DOHH2 (cell line): Measurements from ENCODE around the gene ZNF205.
"Not testable (repeated sequence)": the region's sequence is repeated elsewhere in the genome, so short reads cannot be mapped to it uniquely, and the experiment has no call there.

ENCODE experiments used
- EZH2phosphoT487 ChIP-seq: fragments of 200-600 bp; sonication (generic); IDR thresholded peaks from 2 replicates; pipeline ENCODE4 v1.6.1; 2017; ENCODE audit warnings: borderline replicate concordance, mild to moderate bottlenecking, antibody characterized with exemption, low read length, moderate library complexity, mixed read lengths
- TF ChIP-seq, protein P1 (sequence below): fragments of 200-600 bp; sonication (generic); IDR thresholded peaks from one replicate; pipeline ENCODE4 v1.5.1; 2014; ENCODE audit warnings: antibody characterized with exemption, mild to moderate bottlenecking, low read depth, low read length; ENCODE audit not compliant: poor library complexity, severe bottlenecking

DNA sequence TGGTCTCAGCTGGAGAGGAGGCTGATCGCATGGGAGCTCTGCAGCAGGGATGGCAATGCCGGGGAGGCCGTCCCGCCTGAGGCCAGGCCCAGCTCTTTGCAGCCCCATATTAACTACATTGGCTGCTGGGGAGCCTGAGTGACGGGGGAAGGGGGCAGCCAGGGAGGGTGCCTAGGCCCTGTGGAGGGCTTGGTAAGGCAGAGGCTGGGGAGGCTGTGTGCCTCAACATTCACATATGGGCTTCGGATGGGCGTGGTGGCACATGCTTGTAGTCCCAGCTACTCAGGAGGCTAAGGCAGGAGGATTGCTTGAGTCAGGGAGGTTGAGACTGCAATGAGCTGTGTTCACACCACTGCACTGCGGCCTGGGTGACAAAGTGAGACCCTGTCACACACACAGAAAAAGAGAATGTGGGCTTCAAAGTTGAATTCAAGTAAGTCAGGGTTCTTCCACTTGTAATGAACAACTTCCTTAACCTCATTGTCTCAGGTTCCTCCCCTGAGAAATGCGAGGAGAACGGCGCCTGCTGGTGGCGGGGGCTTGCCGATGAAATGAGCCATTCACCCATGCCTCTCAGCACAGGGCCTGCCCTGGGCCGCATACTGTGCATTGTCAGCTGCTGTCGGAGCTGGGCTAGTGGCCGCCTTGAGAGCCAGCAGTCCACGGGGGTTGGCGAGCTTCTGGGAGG lies 39.7 kb upstream of the ZNF205 start:
- TF ChIP-seq, protein P1, sequence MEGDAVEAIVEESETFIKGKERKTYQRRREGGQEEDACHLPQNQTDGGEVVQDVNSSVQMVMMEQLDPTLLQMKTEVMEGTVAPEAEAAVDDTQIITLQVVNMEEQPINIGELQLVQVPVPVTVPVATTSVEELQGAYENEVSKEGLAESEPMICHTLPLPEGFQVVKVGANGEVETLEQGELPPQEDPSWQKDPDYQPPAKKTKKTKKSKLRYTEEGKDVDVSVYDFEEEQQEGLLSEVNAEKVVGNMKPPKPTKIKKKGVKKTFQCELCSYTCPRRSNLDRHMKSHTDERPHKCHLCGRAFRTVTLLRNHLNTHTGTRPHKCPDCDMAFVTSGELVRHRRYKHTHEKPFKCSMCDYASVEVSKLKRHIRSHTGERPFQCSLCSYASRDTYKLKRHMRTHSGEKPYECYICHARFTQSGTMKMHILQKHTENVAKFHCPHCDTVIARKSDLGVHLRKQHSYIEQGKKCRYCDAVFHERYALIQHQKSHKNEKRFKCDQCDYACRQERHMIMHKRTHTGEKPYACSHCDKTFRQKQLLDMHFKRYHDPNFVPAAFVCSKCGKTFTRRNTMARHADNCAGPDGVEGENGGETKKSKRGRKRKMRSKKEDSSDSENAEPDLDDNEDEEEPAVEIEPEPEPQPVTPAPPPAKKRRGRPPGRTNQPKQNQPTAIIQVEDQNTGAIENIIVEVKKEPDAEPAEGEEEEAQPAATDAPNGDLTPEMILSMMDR, result not testable (repeated sequence)
- not testable (repeated sequence) for TF ChIP-seq EZH2phosphoT487
